Panc1 (cell line): ENCODE results near the gene MAB21L2. TPM values are rescaled to one million over a fixed set of nuclear protein-coding genes. Genes with fewer than 3 reads are reported as not detected.
"Not testable (repeated sequence)": the region's sequence is repeated elsewhere in the genome, so short reads cannot be mapped to it uniquely, and the experiment has no call there.

Source experiments
- ATAC-seq: fragments of 200-7000 bp; cut with Tn5 transposase; 2 replicates; pipeline ENCODE4 v1.9.1; 2020; ENCODE audit warnings: mild to moderate bottlenecking, moderate library complexity
- BruUV-seq: library from RNA; stranded (reverse); fragments of 400-500 nt; replicated peaks from 2 replicates; lab custom pipeline; 2021; lab: Mats Ljungman, UMichigan
- CTCF ChIA-PET: fragments of 300-600 bp; sonication (Branson Sonifier 250); formaldehyde crosslinking; loops from one replicate; lab custom pipeline; 2022; ENCODE audit warnings: antibody characterized with exemption; lab: Charles Lee
- POLR2A ChIA-PET: fragments of 300-600 bp; sonication (Branson Sonifier 250); formaldehyde crosslinking; loops from one replicate; lab custom pipeline; 2022; ENCODE audit warnings: antibody characterized with exemption; lab: Charles Lee
- DNase-seq: peaks from one replicate; pipeline ENCODE4 v3.0.0-alpha.2; 2010; ENCODE audit warnings: low read depth, low spot score
- H3K27ac ChIP-seq: 2 replicates; pipeline ENCODE4 v1.5.1; 2011; ENCODE audit warnings: mild to moderate bottlenecking, low read length, inconsistent platforms
- H3K27me3 ChIP-seq: fragments of 200-500 bp; sonication (Bioruptor generic); 2 replicates; pipeline ENCODE4 v1.6.0; 2014; ENCODE audit warnings: low read length, inconsistent platforms; ENCODE audit not compliant: control insufficient read depth, insufficient read depth
- H3K36me3 ChIP-seq: fragments of 200-500 bp; sonication (Bioruptor generic); 2 replicates; pipeline ENCODE4 v1.5.1; 2014; ENCODE audit warnings: inconsistent platforms, mild to moderate bottlenecking, low read length, moderate library complexity; ENCODE audit not compliant: control insufficient read depth, insufficient read depth
- H3K4me1 ChIP-seq: 2 replicates; pipeline ENCODE4 v1.5.1; 2011; ENCODE audit warnings: inconsistent platforms, mild to moderate bottlenecking, low read length, moderate library complexity; ENCODE audit not compliant: control insufficient read depth, insufficient read depth
- H3K4me3 ChIP-seq, 2 experiments: 2 replicates each; pipeline ENCODE4 v1.5.1; 2011 to 2012; ENCODE audit warnings: low read depth in 2 of 2, low read length in 2 of 2, mild to moderate bottlenecking in 2 of 2, inconsistent platforms in 1 of 2, moderate library complexity in 1 of 2
- H3K9me3 ChIP-seq: fragments of 200-500 bp; sonication (Bioruptor generic); 2 replicates; pipeline ENCODE4 v1.5.1; 2014; ENCODE audit warnings: low read depth, mild to moderate bottlenecking, inconsistent platforms, low read length, moderate library complexity; ENCODE audit not compliant: control insufficient read depth, insufficient read depth
- POLR2AphosphoS5 ChIP-seq: IDR thresholded peaks from 2 replicates; pipeline ENCODE4 v1.6.1; 2012; ENCODE audit warnings: mild to moderate bottlenecking, low read depth, low read length, moderate library complexity
- REST ChIP-seq, 2 experiments: IDR thresholded peaks; 2 replicates each; pipeline ENCODE4 v1.6.1; 2011 to 2012; ENCODE audit warnings: low read depth in 2 of 2, control low read depth in 1 of 2, low read length in 1 of 2, mild to moderate bottlenecking in 1 of 2, moderate library complexity in 1 of 2; ENCODE audit not compliant: insufficient read depth in 1 of 2
- SIN3A ChIP-seq: IDR thresholded peaks from 2 replicates; pipeline ENCODE4 v1.6.1; 2012; ENCODE audit warnings: low read depth, mild to moderate bottlenecking, low read length, moderate library complexity, borderline replicate concordance; ENCODE audit not compliant: insufficient read depth
- TCF7L2 ChIP-seq: IDR thresholded peaks from 2 replicates; pipeline ENCODE4 v1.6.1; 2011; ENCODE audit warnings: mild to moderate bottlenecking, low read depth, low read length, inconsistent platforms
- in situ Hi-C: cut with HindIII; loops from 2 replicates; pipeline ENCODE4 v1.10.0; 2016; ENCODE audit warnings: low sequenced_read_pairs, low pct_unique_long_range_greater_than_20kb
- intact Hi-C: fragments of 100-400 bp; cut with micrococcal nuclease; formaldehyde crosslinking; loops from one replicate; pipeline ENCODE4 v1.10.0; 2022; ENCODE audit not compliant: unreplicated experiment
- total RNA-seq: library from RNA; stranded (reverse); gene quantifications from one replicate; pipeline ENCODE4 v1.2.1, GENCODE V29; 2021; ENCODE audit not compliant: unreplicated experiment
- TF ChIP-seq, protein P1 (sequence below): fragments of 450-650 bp; IDR thresholded peaks from 2 replicates; pipeline ENCODE4 v1.5.1; 2017; ENCODE audit warnings: mild to moderate bottlenecking

Gene MAB21L2
- total RNA-seq, 1 experiment from 2014 or later: not detected

DNA sequence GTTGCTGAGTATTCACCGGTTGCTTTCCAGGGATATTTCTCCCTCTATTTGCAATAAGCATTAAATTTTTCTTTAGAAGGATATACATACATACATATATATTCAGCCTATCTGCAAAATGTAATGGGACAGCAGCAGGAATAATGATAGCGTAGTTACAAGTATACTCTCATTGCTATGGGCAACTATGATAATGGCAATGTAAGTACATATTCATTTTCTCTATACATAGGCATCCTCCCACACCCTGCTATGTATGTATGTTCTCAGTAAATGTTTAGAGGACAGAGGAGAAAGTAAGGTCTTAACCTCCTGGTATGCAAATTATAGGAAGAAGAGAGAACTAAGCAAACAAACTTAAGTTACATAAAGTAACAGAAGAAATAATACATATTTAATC, 19.7 kb upstream of the MAB21L2 start:
- H3K4me1 ChIP-seq: no peaks in the 10 kb centered on the region
- intact Hi-C loops: no loop called here
- H3K27me3 ChIP-seq: no peaks in the 10 kb centered on the region
- TF ChIP-seq SIN3A (no peak), REST (IDR thresholded peaks at IDR 0.05; ENCODE audit: insufficient read depth in 1 of 2, low read depth in 2 of 2, low read length in 1 of 2) (no peak), POLR2AphosphoS5 (no peak), TCF7L2 (no peak)
- TF ChIP-seq, protein P1, sequence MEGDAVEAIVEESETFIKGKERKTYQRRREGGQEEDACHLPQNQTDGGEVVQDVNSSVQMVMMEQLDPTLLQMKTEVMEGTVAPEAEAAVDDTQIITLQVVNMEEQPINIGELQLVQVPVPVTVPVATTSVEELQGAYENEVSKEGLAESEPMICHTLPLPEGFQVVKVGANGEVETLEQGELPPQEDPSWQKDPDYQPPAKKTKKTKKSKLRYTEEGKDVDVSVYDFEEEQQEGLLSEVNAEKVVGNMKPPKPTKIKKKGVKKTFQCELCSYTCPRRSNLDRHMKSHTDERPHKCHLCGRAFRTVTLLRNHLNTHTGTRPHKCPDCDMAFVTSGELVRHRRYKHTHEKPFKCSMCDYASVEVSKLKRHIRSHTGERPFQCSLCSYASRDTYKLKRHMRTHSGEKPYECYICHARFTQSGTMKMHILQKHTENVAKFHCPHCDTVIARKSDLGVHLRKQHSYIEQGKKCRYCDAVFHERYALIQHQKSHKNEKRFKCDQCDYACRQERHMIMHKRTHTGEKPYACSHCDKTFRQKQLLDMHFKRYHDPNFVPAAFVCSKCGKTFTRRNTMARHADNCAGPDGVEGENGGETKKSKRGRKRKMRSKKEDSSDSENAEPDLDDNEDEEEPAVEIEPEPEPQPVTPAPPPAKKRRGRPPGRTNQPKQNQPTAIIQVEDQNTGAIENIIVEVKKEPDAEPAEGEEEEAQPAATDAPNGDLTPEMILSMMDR: no peak
- no peaks in the 10 kb centered on the region for H3K36me3 ChIP-seq
- CTCF ChIA-PET: no interaction called here
- in situ Hi-C loops: no loop called here
- no peaks in the 10 kb centered on the region for H3K9me3 ChIP-seq
- no peak overlapping the region for H3K4me3 ChIP-seq
- ATAC-seq (no peak), DNase-seq (no peak)
- no peak overlapping the region for H3K27ac ChIP-seq
- no TSS peak for BruUV-seq
- POLR2A ChIA-PET: no interaction called here

- Histone ChIP-seq H3K27me3 (no peaks in the 10 kb centered on the region), H3K27ac (no peak overlapping the region), H3K4me1 (no peaks in the 10 kb centered on the region), H3K9me3 (no peaks in the 10 kb centered on the region), H3K36me3 (no peaks in the 10 kb centered on the region), H3K4me3 (no peak overlapping the region)
- TF ChIP-seq POLR2AphosphoS5: no peak
- TF ChIP-seq TCF7L2: no peak
- TF ChIP-seq SIN3A: no peak
- TF ChIP-seq, protein P1: no peak
- ChIA-PET POLR2A (no interaction called here), CTCF (no interaction called here)
- ATAC-seq: no peak
- BruUV-seq: no TSS peak
- intact Hi-C loops (no loop called here), in situ Hi-C loops (no loop called here)
- no peak for DNase-seq
Measured at GRCh38 chr4:150562751-150563150, 19.2 kb upstream of the MAB21L2 start.

- BruUV-seq, CTCF ChIA-PET, intact Hi-C loops, H3K36me3 ChIP-seq, ATAC-seq, H3K4me1 ChIP-seq, DNase-seq, H3K27me3 ChIP-seq, in situ Hi-C loops, H3K4me3 ChIP-seq, H3K9me3 ChIP-seq, POLR2A ChIA-PET, H3K27ac ChIP-seq: not testable (repeated sequence)
Measured at GRCh38 chr4:150564967-150565366, 17.0 kb upstream of the MAB21L2 start.
